ENCODE measurements around the gene GRM7. TPM values are rescaled to one million over a fixed set of nuclear protein-coding genes. Genes with fewer than 3 reads are reported as not detected.

GRM7 gene
- total and polyA plus RNA-seq, 9 of the 15 experiments (the other 6 are each of a cell fraction or from before 2014, with no cell fraction given): not detected

GRCh38 chr3:7086417-7086816 lies 225.5 kb downstream of the GRM7 start:
- no peak overlapping the region for H3K27ac ChIP-seq (ENCODE audit: extremely low read depth, low read depth, low read length)
- FAIRE-seq: no peak
- ATAC-seq: no peak

More at GRCh38 chr3:7086417-7086816, 225.5 kb downstream of the GRM7 start:
- no peak overlapping the region for H3K4me3 ChIP-seq
- ChIA-PET POLR2A (no interaction called here), CTCF (ENCODE audit: low intra/inter-chr PET ratio) (no interaction called here)
- no peaks in the 10 kb centered on the region for H3K36me3 ChIP-seq (ENCODE audit: control insufficient read depth, insufficient read depth, low read length)
- H3K4me1 ChIP-seq (replicated peaks in 1 of 2; ENCODE audit: control insufficient read depth in 2 of 2, insufficient read depth in 2 of 2, low read length in 2 of 2): no peaks in the 10 kb centered on the region
- no peaks in the 10 kb centered on the region for H3K79me2 ChIP-seq (ENCODE audit: control insufficient read depth, insufficient read depth, low read length)
- H3K9me3 ChIP-seq (replicated peaks; ENCODE audit: control insufficient read depth, insufficient read depth, low read depth, low read length): peaks cover 2% of the 10 kb centered on the region; the same call in 1 of the 2 replicates
- WGBS (ENCODE audit: insufficient coverage, low coverage, missing lambda C conversion rate): 0% methylated on average over 2 of the region's 2 CpGs
- no TSS peak for BruUV-seq (replicated peaks)
- no peak overlapping the region for H2AFZ ChIP-seq (ENCODE audit: low read depth, low read length)
- H3K4me2 ChIP-seq (ENCODE audit: insufficient read depth, low read length): no peak overlapping the region
- no peaks in the 10 kb centered on the region for H3K9me1 ChIP-seq (ENCODE audit: control insufficient read depth, insufficient read depth, low read length)
- no peaks in the 10 kb centered on the region for H3K27me3 ChIP-seq (ENCODE audit: control insufficient read depth in 2 of 2, insufficient read depth in 2 of 2, low read length in 2 of 2)
- no peak for DNase-seq (ENCODE audit: extremely low read depth in 1 of 4, low spot score in 3 of 4)
- intact Hi-C loops (cut with micrococcal nuclease): no loop called here
- TF ChIP-seq, protein P1, sequence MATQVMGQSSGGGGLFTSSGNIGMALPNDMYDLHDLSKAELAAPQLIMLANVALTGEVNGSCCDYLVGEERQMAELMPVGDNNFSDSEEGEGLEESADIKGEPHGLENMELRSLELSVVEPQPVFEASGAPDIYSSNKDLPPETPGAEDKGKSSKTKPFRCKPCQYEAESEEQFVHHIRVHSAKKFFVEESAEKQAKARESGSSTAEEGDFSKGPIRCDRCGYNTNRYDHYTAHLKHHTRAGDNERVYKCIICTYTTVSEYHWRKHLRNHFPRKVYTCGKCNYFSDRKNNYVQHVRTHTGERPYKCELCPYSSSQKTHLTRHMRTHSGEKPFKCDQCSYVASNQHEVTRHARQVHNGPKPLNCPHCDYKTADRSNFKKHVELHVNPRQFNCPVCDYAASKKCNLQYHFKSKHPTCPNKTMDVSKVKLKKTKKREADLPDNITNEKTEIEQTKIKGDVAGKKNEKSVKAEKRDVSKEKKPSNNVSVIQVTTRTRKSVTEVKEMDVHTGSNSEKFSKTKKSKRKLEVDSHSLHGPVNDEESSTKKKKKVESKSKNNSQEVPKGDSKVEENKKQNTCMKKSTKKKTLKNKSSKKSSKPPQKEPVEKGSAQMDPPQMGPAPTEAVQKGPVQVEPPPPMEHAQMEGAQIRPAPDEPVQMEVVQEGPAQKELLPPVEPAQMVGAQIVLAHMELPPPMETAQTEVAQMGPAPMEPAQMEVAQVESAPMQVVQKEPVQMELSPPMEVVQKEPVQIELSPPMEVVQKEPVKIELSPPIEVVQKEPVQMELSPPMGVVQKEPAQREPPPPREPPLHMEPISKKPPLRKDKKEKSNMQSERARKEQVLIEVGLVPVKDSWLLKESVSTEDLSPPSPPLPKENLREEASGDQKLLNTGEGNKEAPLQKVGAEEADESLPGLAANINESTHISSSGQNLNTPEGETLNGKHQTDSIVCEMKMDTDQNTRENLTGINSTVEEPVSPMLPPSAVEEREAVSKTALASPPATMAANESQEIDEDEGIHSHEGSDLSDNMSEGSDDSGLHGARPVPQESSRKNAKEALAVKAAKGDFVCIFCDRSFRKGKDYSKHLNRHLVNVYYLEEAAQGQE (IDR thresholded peaks at IDR 0.05; ENCODE audit: borderline replicate concordance): no peak
- TF ChIP-seq, protein P1 (CRISPR knock-in tag; IDR thresholded peaks at IDR 0.05; ENCODE audit: low read depth): no peak
- TF ChIP-seq ZBTB7A (IDR thresholded peaks at IDR 0.05; ENCODE audit: borderline replicate concordance, control insufficient read depth, low read depth, low read length): no peak
- no peak for TF ChIP-seq ZBTB8A (IDR thresholded peaks at IDR 0.05; ENCODE audit: partially characterized antibody)
- TF ChIP-seq NFIC (IDR thresholded peaks at IDR 0.05): no peak
- H3K9ac ChIP-seq (ENCODE audit: insufficient read depth in 1 of 2, low read depth in 2 of 2, low read length in 2 of 2): no peak overlapping the region
- in situ Hi-C loops (cut with MboI): no loop called here
- no peaks in the 10 kb centered on the region for H4K20me1 ChIP-seq (replicated peaks; ENCODE audit: control insufficient read depth, insufficient read depth, low read length)

Measured in K562 (cell line).